Amygdala (tissue), 56 donors: ENCODE results near the gene CYB5R3.

ENCODE experiments used
- DNase-seq, 56 donors: peaks; one replicate each; lab custom pipeline; 2025; lab: John Stamatoyannopoulos, UW

The CYB5R3 gene

GRCh38 chr22:42646569-42647525, 2.3 kb downstream of the CYB5R3 start:
- peak in 1 of 56 donors; percentile 11 for DNase-seq

- DNase-seq = no peak
These were observed 3.1 kb downstream of the CYB5R3 start for GRCh38 chr22:42645938-42646568.

- DNase-seq = no peak
These were observed 3.8 kb downstream of the CYB5R3 start for GRCh38 chr22:42645341-42645937.

DNA sequence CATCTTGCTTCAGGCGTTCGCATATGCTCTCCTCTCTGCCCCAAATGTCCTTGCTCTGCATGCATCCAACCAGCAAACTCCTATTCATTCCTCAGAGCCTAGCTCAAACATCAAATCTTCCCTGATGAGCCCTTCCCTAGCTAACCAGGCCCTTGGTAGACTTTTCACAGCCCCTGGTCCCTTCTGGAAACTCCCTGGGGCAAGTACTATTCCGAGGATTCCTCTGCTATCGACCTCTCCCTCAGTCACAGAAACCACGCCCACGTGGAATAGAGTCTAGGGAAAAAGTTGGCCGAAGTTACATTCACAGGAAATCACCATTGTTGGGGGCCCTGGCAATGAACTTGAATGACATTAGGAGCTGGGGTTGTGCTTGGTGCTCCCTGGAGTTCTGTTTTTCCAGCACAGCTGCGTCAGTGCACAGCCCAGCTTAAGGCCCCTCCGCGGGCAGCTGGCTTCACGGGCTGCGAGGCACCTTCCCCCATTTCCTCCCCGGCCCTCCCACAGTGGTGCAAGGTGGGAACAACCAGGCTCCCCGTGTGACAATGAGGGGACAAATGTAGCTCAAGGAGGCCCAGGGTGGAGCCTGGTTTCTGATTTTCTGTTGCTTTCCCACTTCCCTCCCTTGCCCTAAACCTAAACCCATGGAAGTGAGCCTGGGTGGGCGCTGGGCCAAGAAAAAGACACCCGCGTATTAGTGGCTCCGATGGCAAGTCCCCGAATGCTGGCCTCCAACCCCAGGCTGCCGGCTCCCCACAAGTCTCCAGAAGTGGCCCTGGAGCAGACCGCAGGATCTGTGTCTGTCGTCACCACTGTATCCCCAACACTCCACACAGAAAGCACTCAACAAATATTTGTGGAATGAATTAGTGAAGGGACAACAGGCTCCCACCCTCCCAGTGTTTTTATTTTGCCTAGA, 4.5 kb downstream of the CYB5R3 start:
- DNase-seq = peak in 6 of 56 donors; percentile 9 to 69 (median 22)

DNA sequence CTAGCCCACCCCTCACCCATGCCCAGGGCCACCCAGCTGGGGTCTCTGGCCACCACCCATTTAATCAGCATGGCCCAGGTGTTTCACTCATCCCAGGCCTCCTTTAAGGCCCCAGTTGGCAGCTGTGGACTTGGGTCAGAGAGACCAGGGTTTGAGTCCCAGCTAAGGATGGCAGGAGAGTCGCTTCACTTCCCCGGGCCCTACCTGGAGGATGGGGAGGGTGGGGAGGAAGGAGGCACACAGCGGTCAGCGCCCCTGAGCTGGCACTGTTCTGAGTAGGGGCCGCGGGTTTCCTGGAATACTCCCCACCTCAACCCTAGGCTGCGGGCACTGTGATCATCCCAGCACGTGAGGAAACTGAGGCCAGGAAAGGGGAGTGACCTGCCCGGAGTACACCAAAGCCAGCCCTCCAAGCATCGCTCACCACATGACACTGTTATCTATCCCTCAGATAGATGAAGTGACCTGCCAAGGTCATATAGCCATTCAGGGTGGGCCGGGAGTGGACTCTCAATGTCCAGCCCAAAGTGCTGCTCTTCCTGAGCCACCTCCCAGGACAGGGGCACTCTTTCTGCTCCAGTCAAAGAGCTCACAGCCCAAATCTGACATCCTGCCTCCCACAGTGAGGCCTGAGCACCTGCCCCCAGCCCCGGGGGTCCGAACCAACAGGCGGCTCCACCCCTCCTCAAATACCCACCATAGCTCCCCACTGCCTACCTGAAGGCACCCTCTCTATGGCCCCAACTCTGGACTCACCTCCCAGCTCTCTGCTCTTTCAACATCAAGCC, 5.4 kb downstream of the CYB5R3 start:
- no peak for DNase-seq

DNA sequence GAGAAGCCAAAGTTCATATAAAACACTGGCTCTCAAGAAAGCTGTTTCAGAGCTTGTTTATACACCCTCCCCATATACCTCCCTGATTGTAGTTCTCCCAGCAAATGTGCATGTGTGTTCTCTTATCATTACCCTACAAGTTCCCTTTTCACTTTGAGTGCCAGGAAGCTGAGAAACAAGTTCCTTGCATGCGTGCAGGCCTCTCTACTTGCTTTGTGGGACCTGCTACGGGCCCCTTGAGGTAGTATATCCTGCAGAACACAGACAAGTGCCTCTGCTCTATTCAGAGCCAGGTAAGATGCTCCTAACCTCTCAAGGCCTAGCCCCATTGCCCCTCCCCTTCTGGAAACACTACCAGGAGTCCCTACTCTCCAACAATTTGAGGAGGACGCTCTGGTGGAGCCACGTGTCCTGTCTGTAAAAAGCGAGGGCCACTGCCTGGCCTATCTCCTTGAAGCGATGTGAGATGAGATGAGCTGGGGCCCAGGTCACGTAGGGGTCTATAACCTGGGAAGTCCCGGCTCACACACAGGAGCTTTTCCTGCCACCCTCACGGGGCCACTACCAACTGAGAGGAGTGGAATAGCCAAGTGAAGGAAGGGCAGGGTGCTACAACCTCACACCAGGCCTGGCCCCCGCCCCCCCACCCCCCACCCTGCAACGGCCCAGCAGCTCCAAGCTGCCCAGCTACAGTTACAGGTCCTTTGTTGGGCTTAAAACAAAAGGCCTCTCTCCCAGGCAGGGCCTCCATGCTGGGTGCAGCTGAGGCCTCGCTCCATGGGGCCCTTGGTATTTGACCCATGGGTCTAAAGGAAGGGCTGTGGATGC, 6.2 kb downstream of the CYB5R3 start:
- no peak for DNase-seq

GRCh38 chr22:42641801-42642413, 7.3 kb downstream of the CYB5R3 start:
- DNase-seq = no peak

GRCh38 chr22:42639541-42640241, 9.5 kb downstream of the CYB5R3 start:
- no peak for DNase-seq

DNA sequence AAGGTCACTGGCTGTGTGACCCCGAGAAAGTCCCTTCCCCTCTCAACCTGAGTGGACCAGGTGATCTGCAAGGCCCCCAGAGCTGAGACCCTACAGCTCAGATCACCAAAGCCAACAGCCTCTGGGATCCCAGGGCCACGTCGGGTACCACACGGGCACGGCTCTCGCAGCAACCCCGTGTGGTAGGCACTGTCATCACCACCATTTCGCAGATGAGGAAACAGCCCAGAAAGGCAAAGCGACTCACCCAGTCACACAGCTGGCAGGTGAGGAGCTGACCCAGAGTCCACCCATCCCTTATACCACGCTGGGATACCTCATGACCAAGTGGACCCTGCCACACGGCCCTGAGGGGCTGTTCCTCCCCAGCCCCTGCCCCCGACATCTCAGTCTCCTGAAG, 11.6 kb downstream of the CYB5R3 start:
- DNase-seq = no peak

DNA sequence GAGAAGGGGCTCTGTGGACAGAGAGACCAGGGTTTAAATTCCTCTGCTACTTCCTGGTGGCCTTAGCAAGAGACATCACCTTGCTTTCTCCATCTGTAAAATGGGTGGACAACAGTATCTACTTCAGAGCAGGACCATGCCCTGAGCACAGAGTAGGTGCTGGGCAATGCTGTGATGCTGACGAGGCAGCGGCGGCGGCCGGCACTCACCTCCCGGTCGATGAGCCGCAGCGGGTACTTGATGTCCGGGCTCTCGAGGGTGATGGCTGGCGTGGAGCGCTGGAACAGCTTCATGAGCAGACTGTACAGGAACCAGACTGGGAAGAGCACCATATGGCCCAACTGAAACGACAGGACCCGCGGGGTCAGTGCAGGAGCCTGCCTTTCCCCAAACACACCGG, 12.7 kb downstream of the CYB5R3 start:
- DNase-seq = no peak

DNA sequence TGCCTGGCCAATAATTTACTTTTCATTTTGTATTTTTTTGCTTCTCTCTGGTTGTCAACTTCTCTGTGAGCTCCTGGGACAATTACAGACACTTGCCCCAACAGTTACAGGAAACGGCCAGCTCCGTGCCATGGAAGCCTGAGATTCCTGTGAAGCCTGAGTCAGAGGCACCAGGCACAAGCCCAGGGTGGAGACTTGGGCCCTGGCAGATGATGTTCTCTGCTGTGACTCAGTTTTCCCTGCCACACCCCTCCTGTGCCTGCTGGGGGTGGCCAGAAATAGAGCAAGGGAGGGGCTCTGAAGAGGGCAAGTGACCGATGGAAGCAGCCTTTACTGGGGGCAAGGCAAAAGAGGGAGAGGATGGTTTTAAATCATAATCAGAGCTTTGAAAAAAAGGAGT, 13.7 kb downstream of the CYB5R3 start:
- no peak for DNase-seq

DNA sequence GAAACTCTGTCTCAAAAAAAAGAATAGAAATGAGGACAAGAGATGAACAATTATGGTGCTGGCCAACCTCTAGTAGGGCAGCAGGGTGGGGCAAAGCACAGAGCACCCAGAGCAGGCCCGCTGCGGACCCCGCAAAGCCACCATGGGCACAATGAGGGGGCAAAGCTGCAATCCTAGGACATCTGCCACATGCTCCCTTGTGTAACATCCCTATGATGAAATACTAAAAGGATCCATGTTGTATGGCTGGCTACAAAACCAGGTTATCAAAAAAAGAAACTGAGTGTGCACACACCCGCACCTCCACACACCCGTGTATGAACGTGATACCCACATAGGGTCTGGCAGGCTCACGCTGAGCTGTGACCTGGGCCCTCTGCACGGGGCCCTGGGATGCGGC, 16.2 kb downstream of the CYB5R3 start:
- no peak for DNase-seq

- no peak for DNase-seq
These were observed 17.1 kb downstream of the CYB5R3 start for GRCh38 chr22:42632096-42632495.

- DNase-seq = no peak
These were observed 18.1 kb downstream of the CYB5R3 start for GRCh38 chr22:42630901-42631602.

DNA sequence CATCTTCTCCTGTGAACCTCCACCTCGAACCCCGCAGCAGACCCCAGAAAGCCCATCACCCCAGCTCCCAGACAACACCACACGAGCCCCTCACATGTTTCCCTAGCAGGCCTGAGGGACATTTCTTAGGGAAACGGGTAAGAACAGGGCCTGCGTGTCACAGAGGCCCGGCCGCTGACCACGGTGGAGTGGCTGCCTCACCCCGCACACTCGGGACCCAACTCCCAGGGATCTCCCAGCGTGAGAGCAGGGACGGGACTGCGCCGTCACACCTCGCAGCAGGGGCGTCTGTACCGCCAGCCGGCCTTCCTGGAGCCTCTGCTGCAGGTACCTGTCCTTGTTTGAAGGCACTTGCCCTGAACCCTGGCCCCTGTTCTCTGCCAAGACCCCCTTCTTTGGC, 19.0 kb downstream of the CYB5R3 start:
- no peak for DNase-seq

- no peak for DNase-seq
These were observed 21.2 kb downstream of the CYB5R3 start for GRCh38 chr22:42627981-42628380.
